Gastrocnemius medialis (tissue), 4 donors: ENCODE data around the gene ALMS1.

ENCODE experiments used
- CTCF ChIP-seq, 5 experiments: fragments of 450-650 bp in 3 of 5; fragments of 200-600 bp in 2 of 5; sonication (generic) in 2 of 5; IDR thresholded peaks in 4 of 5; conservative IDR thresholded peaks in 1 of 5; 1 replicate in 4 of 5; 2 replicates in 1 of 5; pipeline ENCODE4 v1.5.1; 2016 to 2019; ENCODE audit warnings: antibody characterized with exemption in 5 of 5, mild to moderate bottlenecking in 3 of 5, moderate library complexity in 3 of 5
- POLR2A ChIP-seq, 2 donors: fragments of 450-650 bp; IDR thresholded peaks; one replicate each; pipeline ENCODE4 v1.6.1; 2017; ENCODE audit warnings: antibody characterized with exemption in 2 of 2, mild to moderate bottlenecking in 2 of 2, moderate library complexity in 2 of 2

- TF ChIP-seq CTCF (IDR thresholded peaks at IDR 0.05 in 4 of 5, conservative IDR thresholded peaks at IDR 0.05 in 1 of 5), result no peak
- TF ChIP-seq POLR2A (IDR thresholded peaks at IDR 0.05), result no peak
These were observed 29.5 kb upstream of the ALMS1 start for GRCh38 chr2:73356097-73356496.
